Effector memory CD4-positive, alpha-beta T cell (primary cell): Measurements from ENCODE around the gene NFIA.

ENCODE experiments used
- DNase-seq, 3 donors: peaks; one replicate each; pipeline ENCODE4 v3.0.0-alpha.2; 2020
- H3K27ac ChIP-seq: 2 replicates; pipeline ENCODE4 v1.7.0; 2013; ENCODE audit warnings: mild to moderate bottlenecking, low read length, moderate library complexity; ENCODE audit not compliant: insufficient read depth, poor library complexity, severe bottlenecking
- H3K27me3 ChIP-seq: replicated peaks from 2 replicates; pipeline ENCODE4 v1.7.0; 2013; ENCODE audit warnings: mild to moderate bottlenecking, low read length; ENCODE audit not compliant: insufficient read depth, control insufficient read depth, poor library complexity, severe bottlenecking
- H3K36me3 ChIP-seq: 2 replicates; pipeline ENCODE4 v1.7.0; 2013; ENCODE audit warnings: mild to moderate bottlenecking, low read length, moderate library complexity; ENCODE audit not compliant: control insufficient read depth, insufficient read depth
- H3K4me1 ChIP-seq: 2 replicates; pipeline ENCODE4 v1.7.0; 2013; ENCODE audit warnings: low read length, mild to moderate bottlenecking; ENCODE audit not compliant: control insufficient read depth, insufficient read depth, poor library complexity, severe bottlenecking
- H3K4me3 ChIP-seq: 2 replicates; pipeline ENCODE4 v1.7.0; 2013; ENCODE audit warnings: low read length, low read depth, mild to moderate bottlenecking; ENCODE audit not compliant: insufficient read depth, poor library complexity, severe bottlenecking
- H3K9me3 ChIP-seq: 2 replicates; pipeline ENCODE4 v1.7.0; 2013; ENCODE audit warnings: mild to moderate bottlenecking, low read length, moderate library complexity; ENCODE audit not compliant: control insufficient read depth

NFIA gene

DNA sequence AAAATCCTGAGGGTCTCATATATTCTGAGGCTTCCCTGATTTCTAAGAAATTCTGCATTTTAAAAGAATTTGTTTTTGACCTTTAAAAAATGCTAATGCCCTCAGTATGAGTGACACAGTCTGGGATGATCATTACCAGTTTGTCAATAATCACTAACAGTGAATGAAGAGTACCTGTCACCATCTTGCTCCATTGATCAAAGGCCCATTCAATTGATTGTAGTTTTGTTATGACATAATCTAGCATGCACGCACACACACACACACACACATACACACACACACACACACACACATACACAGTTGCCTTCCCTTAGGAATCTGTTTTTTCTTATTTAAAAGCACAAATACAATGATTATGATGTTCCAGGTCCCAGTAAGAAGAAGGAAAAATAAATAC lies 250.4 kb downstream of the NFIA start:
- H3K9me3 ChIP-seq: no peaks in the 10 kb centered on the region
- H3K36me3 ChIP-seq: no peaks in the 10 kb centered on the region
- no peak overlapping the region for H3K4me3 ChIP-seq
- no peaks in the 10 kb centered on the region for H3K27me3 ChIP-seq
- H3K27ac ChIP-seq: no peak overlapping the region
- H3K4me1 ChIP-seq: no peaks in the 10 kb centered on the region
- no peak for DNase-seq

DNA sequence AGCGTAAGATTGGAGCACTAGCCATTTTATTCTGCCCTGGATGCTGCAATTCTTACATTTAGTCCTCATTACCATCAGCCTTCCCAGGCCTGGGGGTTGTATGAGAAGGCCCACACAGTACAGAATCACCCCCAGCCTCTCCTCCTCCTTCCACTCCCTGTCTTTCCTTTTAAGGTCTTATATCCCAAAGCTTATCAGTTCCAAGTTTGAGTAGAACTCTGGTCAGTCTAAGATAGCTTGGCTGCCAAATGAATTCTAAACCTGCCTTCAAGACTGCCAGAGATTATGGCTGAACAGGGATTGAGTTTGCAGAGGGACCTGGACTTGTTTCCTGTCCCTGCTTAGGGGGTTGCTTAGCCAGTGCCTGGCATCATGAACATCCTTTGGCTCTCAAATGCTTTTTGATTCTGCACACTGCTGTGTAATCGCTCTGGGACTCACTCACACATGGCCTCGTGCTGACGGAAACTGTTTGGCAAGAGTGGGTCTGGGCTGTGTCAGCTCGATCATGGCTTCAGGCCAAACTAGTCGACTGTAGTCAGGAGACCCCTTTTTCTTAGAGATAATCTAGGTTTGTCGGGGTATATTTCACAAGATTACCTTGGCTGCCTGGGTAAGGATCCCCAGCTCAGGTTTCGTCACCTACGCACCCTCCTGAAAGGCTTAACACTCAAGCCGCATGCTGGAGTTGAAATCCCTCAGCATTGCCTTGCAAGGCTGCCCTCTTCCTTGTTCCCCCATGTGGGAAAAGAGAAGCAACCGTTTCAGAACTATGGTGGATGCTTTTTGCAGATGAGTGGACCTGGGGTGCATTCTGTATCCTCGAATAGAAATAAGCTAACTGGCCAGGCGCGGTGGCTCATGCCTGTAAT lies 252.6 kb downstream of the NFIA start:
- H3K4me1 ChIP-seq: no peaks in the 10 kb centered on the region
- no peak for DNase-seq
- H3K27ac ChIP-seq: no peak overlapping the region
- H3K9me3 ChIP-seq: no peaks in the 10 kb centered on the region
- H3K27me3 ChIP-seq: no peaks in the 10 kb centered on the region
- H3K36me3 ChIP-seq: no peaks in the 10 kb centered on the region
- no peak overlapping the region for H3K4me3 ChIP-seq

DNA sequence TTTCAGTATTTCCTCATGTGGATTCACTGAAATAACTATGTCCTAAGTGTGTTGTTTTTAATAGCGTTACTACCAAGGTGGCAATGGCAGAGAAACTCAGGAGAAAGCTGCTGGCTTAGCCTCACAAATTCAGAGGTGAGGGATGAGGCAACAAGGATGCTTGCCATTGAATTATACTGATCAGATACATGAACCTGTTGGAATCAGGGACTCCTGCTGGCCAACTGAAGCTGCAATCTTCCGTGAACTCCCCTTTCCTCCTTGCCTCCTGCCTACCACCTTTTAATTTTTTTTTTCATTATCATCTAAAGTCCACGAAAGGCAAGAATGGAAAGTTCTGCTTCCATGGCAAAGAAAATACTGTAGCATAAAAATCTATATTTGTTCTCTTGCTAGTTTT lies 254.7 kb downstream of the NFIA start:
- no peaks in the 10 kb centered on the region for H3K36me3 ChIP-seq
- no peak overlapping the region for H3K4me3 ChIP-seq
- no peaks in the 10 kb centered on the region for H3K9me3 ChIP-seq
- H3K4me1 ChIP-seq: no peaks in the 10 kb centered on the region
- no peak for DNase-seq
- no peaks in the 10 kb centered on the region for H3K27me3 ChIP-seq
- no peak overlapping the region for H3K27ac ChIP-seq

- H3K9me3 ChIP-seq: no peaks in the 10 kb centered on the region
- no peaks in the 10 kb centered on the region for H3K4me1 ChIP-seq
- no peaks in the 10 kb centered on the region for H3K27me3 ChIP-seq
- no peaks in the 10 kb centered on the region for H3K36me3 ChIP-seq
- DNase-seq: no peak
- no peak overlapping the region for H3K27ac ChIP-seq
- H3K4me3 ChIP-seq: no peak overlapping the region
Measured at GRCh38 chr1:61337441-61337951, 255.1 kb downstream of the NFIA start.

GRCh38 chr1:61337981-61338848 lies 255.9 kb downstream of the NFIA start:
- no peaks in the 10 kb centered on the region for H3K36me3 ChIP-seq
- H3K4me3 ChIP-seq: no peak overlapping the region
- DNase-seq: no peak
- no peak overlapping the region for H3K27ac ChIP-seq
- H3K27me3 ChIP-seq: no peaks in the 10 kb centered on the region
- no peaks in the 10 kb centered on the region for H3K4me1 ChIP-seq
- H3K9me3 ChIP-seq: no peaks in the 10 kb centered on the region

- no peaks in the 10 kb centered on the region for H3K27me3 ChIP-seq
- H3K4me1 ChIP-seq: no peaks in the 10 kb centered on the region
- H3K27ac ChIP-seq: no peak overlapping the region
- no peaks in the 10 kb centered on the region for H3K9me3 ChIP-seq
- no peak overlapping the region for H3K4me3 ChIP-seq
- DNase-seq: no peak
- H3K36me3 ChIP-seq: no peaks in the 10 kb centered on the region
Measured at GRCh38 chr1:61338899-61339298, 256.5 kb downstream of the NFIA start.

GRCh38 chr1:61341426-61341825 lies 259.1 kb downstream of the NFIA start:
- Histone ChIP-seq H3K4me3 (no peak overlapping the region), H3K9me3 (no peaks in the 10 kb centered on the region), H3K36me3 (no peaks in the 10 kb centered on the region), H3K4me1 (no peaks in the 10 kb centered on the region), H3K27ac (no peak overlapping the region), H3K27me3 (no peaks in the 10 kb centered on the region)
- DNase-seq: no peak

- Histone ChIP-seq H3K9me3 (no peaks in the 10 kb centered on the region), H3K4me3 (no peak overlapping the region), H3K27me3 (no peaks in the 10 kb centered on the region), H3K36me3 (no peaks in the 10 kb centered on the region), H3K4me1 (no peaks in the 10 kb centered on the region), H3K27ac (no peak overlapping the region)
- no peak for DNase-seq
Measured at GRCh38 chr1:61343734-61344420, 261.5 kb downstream of the NFIA start.

DNA sequence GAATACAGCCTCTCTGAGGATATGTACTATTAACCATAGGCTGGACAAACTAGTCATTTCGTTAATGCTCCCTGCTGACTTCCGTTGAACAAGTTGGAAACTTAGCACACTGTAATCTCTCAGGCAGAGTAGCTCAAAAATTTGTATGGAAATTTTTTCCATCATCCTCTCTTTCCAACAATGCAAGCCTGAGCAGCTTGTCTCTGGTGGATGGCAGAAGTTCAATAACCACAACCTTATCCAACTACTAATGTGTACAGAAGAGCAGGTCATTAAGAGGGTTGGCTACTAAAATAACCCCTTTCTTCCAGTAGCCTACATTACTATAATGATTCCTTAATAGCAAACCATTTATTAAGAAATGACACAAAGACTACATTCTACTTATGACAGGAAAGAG lies 262.3 kb downstream of the NFIA start:
- H3K27me3 ChIP-seq: no peaks in the 10 kb centered on the region
- H3K9me3 ChIP-seq: no peaks in the 10 kb centered on the region
- H3K36me3 ChIP-seq: no peaks in the 10 kb centered on the region
- H3K4me1 ChIP-seq: no peaks in the 10 kb centered on the region
- H3K4me3 ChIP-seq: no peak overlapping the region
- H3K27ac ChIP-seq: no peak overlapping the region
- no peak for DNase-seq
